GM23248 (cell line): ENCODE measurements around the gene BRME1. TPM values are rescaled to one million over a fixed set of nuclear protein-coding genes. Genes with fewer than 3 reads are reported as not detected.

Source experiments
- DNase-seq: peaks from one replicate; pipeline ENCODE4 v3.0.0-alpha.2; 2015
- H2AFZ ChIP-seq: fragments of 200-600 bp; sonication (generic); 2 replicates; pipeline ENCODE4 v1.6.1; 2016; ENCODE audit warnings: antibody characterized with exemption
- H3F3A ChIP-seq: fragments of 200-600 bp; sonication (generic); 2 replicates; pipeline ENCODE4 v1.6.1; 2016; ENCODE audit warnings: mild to moderate bottlenecking, antibody characterized with exemption, mixed run types; ENCODE audit not compliant: insufficient read depth
- H3K27ac ChIP-seq: fragments of 200-600 bp; sonication (generic); 2 replicates; pipeline ENCODE4 v1.5.1; 2016; ENCODE audit warnings: mild to moderate bottlenecking
- H3K27me3 ChIP-seq: fragments of 200-600 bp; sonication (generic); replicated peaks from 2 replicates; pipeline ENCODE4 v1.6.1; 2016; ENCODE audit warnings: mild to moderate bottlenecking; ENCODE audit not compliant: insufficient read depth
- H3K36me3 ChIP-seq: fragments of 200-600 bp; sonication (generic); 2 replicates; pipeline ENCODE4 v1.6.1; 2016; ENCODE audit warnings: low read depth, mild to moderate bottlenecking
- H3K4me1 ChIP-seq: fragments of 200-600 bp; sonication (generic); 2 replicates; pipeline ENCODE4 v1.6.1; 2016; ENCODE audit warnings: mild to moderate bottlenecking; ENCODE audit not compliant: insufficient read depth
- H3K4me2 ChIP-seq: fragments of 200-600 bp; sonication (generic); one replicate; pipeline ENCODE4 v1.6.1; 2016; ENCODE audit warnings: mild to moderate bottlenecking; ENCODE audit not compliant: unreplicated experiment
- H3K4me3 ChIP-seq: fragments of 200-600 bp; sonication (generic); 2 replicates; pipeline ENCODE4 v1.5.1; 2016; ENCODE audit warnings: mild to moderate bottlenecking
- H3K79me2 ChIP-seq: fragments of 200-600 bp; sonication (generic); 2 replicates; pipeline ENCODE4 v1.6.1; 2016; ENCODE audit warnings: mild to moderate bottlenecking; ENCODE audit not compliant: insufficient read depth
- H3K9ac ChIP-seq: fragments of 200-600 bp; sonication (generic); 2 replicates; pipeline ENCODE4 v1.6.1; 2016; ENCODE audit warnings: mild to moderate bottlenecking
- H3K9me2 ChIP-seq: fragments of 200-600 bp; sonication (generic); 2 replicates; pipeline ENCODE4 v1.6.1; 2016; ENCODE audit warnings: mixed run types, mild to moderate bottlenecking, moderate library complexity; ENCODE audit not compliant: insufficient read depth
- H3K9me3 ChIP-seq: fragments of 200-600 bp; sonication (generic); one replicate; pipeline ENCODE4 v1.6.1; 2017; ENCODE audit warnings: low read depth
- H4K20me1 ChIP-seq: fragments of 200-600 bp; sonication (generic); 2 replicates; pipeline ENCODE4 v1.6.0; 2016; ENCODE audit not compliant: insufficient read depth
- EZH2 ChIP-seq: fragments of 200-600 bp; sonication (generic); IDR thresholded peaks from 2 replicates; pipeline ENCODE4 v1.6.1; 2018; ENCODE audit warnings: antibody characterized with exemption, mild to moderate bottlenecking; ENCODE audit not compliant: insufficient read depth, poor library complexity, severe bottlenecking
- EZH2phosphoT487 ChIP-seq: fragments of 200-600 bp; sonication (generic); IDR thresholded peaks from 2 replicates; pipeline ENCODE4 v1.6.1; 2018; ENCODE audit warnings: antibody characterized with exemption, moderate library complexity, mild to moderate bottlenecking, low read depth; ENCODE audit not compliant: insufficient read depth
- WGBS, 2 experiments: methylation state at CpG; one replicate each; pipeline ENCODE4 v1.1.6; 2015 to 2017; ENCODE audit warnings: low lambda C conversion rate in 2 of 2, low coverage in 1 of 2; ENCODE audit errors: missing lambda C conversion rate in 2 of 2; 5-methylcytosine and 5-hydroxymethylcytosine counted together
- in situ Hi-C: fragments of 300-500 bp; cut with MboI; formaldehyde crosslinking; loops from 2 replicates; pipeline ENCODE4 v1.15.0; 2020
- polyA plus RNA-seq: library from polyadenylated mRNA; unstranded; fragments of >200 nt; fragmentation: Nextera tagmentation; extraction: Ambion mirVana; gene quantifications from 2 replicates; pipeline ENCODE4 v1.2.1, GENCODE V29; 2016
- total RNA-seq: library from RNA; depleted of rRNA; stranded (reverse); fragments of >200 nt; shearing (Covaris generic); gene quantifications from 2 replicates; pipeline ENCODE4 v1.2.3, GENCODE V29; 2014

Gene BRME1
- total and polyA plus RNA-seq, 2 experiments from 2014 or later = 0.11 to 0.63 TPM

DNA sequence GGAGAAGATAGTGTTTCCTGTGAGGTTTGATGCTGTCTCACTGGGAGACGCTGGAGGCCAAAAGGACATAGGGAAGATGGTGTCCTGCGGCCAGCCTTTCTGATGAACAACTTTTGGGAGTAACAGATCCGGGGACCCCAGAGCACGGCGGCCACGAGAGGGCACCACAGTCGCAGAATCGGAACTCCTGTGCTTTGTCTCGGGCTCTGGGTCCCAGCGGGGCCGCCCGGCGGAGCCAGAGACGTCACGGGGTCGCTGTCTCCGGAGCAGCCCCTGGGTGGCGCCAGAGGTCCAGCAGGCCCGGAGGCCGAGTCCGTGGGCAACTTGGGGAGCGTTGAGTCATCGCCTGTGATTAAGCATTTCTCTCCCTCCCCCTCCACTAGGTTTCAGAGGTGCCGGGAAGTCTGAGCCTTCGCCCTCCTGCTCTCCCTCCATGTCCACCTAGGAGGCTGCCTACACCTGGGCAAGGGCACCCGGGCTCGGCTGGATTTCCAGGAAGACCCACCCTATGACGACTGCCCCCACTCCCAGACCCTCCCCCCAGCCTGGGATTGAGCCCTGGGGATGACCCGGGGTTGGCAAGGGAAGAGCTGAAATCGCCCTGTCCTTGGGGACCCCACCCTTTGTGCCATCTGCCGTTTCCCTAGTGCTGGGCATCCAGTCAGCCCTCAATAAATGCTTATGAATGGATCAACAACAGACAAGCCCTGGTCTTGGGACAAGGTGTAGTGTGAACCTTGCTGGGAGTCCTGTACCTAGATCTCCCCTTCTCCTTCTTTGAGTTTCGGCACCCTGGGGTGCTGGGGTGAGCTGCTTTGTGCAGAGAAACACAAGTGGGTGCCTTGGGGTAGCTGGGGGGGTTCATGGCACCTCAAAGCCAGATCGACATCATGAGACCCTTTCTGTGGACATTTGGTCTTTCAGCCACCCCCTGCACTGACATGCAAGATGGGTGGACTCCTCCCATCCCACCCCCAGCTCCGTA, 25.6 kb downstream of the BRME1 start:
- Histone ChIP-seq H3K79me2 (no peaks in the 10 kb centered on the region), H2AFZ (peak overlapping the region; percentile 80), H3K4me2 (peak overlapping the region; percentile 80), H3K27me3 (no peaks in the 10 kb centered on the region), H3K4me1 (peaks cover 21% of the 10 kb centered on the region), H3K9me2 (no peaks in the 10 kb centered on the region), H3K9me3 (no peaks in the 10 kb centered on the region), H3K4me3 (peak overlapping the region; percentile 56), H3F3A (no peaks in the 10 kb centered on the region), H3K9ac (peak overlapping the region; percentile 79), H4K20me1 (no peaks in the 10 kb centered on the region), H3K27ac (peak overlapping the region; percentile 82), H3K36me3 (no peaks in the 10 kb centered on the region)
- TF ChIP-seq EZH2 = no peak
- TF ChIP-seq EZH2phosphoT487 = no peak
- 6 to 7% methylated on average over 31 to 32 of the region's 34 CpGs for WGBS, 2 experiments
- in situ Hi-C loops = loop anchor here (10.0 to 25.0 kb wide), 3 partner anchors 164 to 457 kb away; partner anchors contain the start of gene MISP3
- DNase-seq = peak; percentile 100

DNA sequence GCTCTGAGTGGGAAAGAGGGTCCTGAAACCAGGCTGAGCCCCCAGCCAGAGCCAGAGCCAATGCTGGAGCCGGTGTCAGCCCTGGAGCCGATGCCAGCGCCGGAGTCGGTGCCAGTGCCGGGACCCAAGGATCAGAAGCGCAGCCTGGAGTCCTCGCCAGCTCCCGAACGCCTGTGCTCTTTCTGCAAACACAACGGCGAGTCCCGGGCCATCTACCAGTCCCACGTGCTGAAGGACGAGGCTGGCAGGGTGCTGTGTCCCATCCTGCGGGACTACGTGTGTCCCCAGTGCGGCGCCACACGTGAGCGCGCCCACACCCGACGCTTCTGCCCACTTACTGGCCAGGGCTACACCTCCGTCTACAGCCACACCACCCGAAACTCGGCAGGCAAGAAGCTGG, 28.6 kb downstream of the BRME1 start:
- Histone ChIP-seq H3K27me3 (no peaks in the 10 kb centered on the region), H3K4me2 (no peak overlapping the region), H3K36me3 (no peaks in the 10 kb centered on the region), H3K9me3 (no peaks in the 10 kb centered on the region), H3F3A (no peaks in the 10 kb centered on the region), H3K4me1 (peaks cover 20% of the 10 kb centered on the region), H3K9ac (no peak overlapping the region), H3K9me2 (no peaks in the 10 kb centered on the region), H2AFZ (no peak overlapping the region), H3K79me2 (no peaks in the 10 kb centered on the region), H3K27ac (no peak overlapping the region), H3K4me3 (no peak overlapping the region), H4K20me1 (no peaks in the 10 kb centered on the region)
- in situ Hi-C loops = loop anchor here (25.0 kb wide), 1 partner anchor 460 kb away; no protein-coding TSS in a partner anchor
- no peak for TF ChIP-seq EZH2phosphoT487
- no peak for TF ChIP-seq EZH2
- DNase-seq = no peak
- 82 to 87% methylated on average over 24 to 27 of the region's 27 CpGs for WGBS, 2 experiments

DNA sequence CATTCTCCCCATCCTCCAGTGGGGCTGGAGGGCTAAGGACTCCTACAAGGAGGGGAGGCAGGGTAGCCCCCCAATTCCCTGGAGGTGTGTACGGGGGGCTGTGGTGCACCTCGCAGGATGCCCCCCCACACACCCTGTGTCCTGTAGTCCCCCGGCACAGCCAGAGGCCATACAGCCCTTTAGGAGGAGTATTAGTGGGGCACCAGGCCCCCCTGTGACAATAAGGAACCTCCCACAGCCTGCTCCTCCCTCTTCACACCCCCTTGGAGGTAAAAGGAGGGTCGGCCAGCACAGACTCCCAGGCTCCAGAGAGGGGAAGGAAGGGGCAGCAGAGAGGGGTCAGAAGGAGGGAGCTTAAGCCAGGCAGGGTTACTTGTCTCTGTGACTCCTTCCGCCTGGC, 29.1 kb downstream of the BRME1 start, which contains the start of gene NANOS3:
TSS of gene NANOS3 (plus strand) at position 301 of the 400 bp plus-strand sequence. CDS start 115 bp downstream, outside the sequence.
- Histone ChIP-seq H3K4me3 (no peak within 1 kb of the TSS), H3K4me1 (peaks cover 16% of the 10 kb centered on the region), H3K27me3 (no peaks in the 10 kb centered on the region), H3K36me3 (no peaks in the 10 kb centered on the region), H2AFZ (no peak within 1 kb of the TSS), H3F3A (no peaks in the 10 kb centered on the region), H4K20me1 (no peaks in the 10 kb centered on the region), H3K9ac (no peak within 1 kb of the TSS), H3K27ac (no peak within 1 kb of the TSS), H3K4me2 (no peak within 1 kb of the TSS), H3K9me3 (no peaks in the 10 kb centered on the region), H3K79me2 (no peaks in the 10 kb centered on the region), H3K9me2 (no peaks in the 10 kb centered on the region)
- 60 to 71% methylated on average over 5 of the region's 5 CpGs for WGBS, 2 experiments
- DNase-seq = no peak
- no peak for TF ChIP-seq EZH2phosphoT487
- TF ChIP-seq EZH2 = no peak
- in situ Hi-C loops = loop anchor here (25.0 kb wide), 1 partner anchor 460 kb away; no protein-coding TSS in a partner anchor

DNA sequence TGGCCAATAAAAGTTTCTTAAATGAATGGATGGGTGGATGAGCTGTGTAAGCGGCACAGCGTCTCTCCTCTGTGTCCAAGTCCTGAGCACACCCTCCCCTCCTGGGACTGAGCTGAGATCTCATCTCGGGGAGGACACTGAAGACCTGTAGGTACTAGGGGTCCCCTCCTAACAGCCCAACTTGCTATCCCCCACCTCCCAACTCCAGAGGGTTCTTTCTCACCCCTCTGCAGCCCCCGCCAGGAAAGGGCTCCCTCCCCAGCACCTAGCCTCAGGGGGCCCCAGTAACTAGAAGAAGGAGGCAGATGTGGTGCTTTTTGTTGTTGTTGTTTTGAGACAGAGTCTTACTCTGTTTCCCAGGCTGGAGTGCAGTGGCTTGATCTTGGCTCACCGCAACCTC, 30.1 kb downstream of the BRME1 start:
- Histone ChIP-seq H3K36me3 (no peaks in the 10 kb centered on the region), H3K9me3 (no peaks in the 10 kb centered on the region), H4K20me1 (no peaks in the 10 kb centered on the region), H3K79me2 (no peaks in the 10 kb centered on the region), H3K9me2 (no peaks in the 10 kb centered on the region), H3F3A (no peaks in the 10 kb centered on the region), H3K27ac (no peak overlapping the region), H3K4me3 (no peak overlapping the region), H3K9ac (no peak overlapping the region), H3K4me2 (no peak overlapping the region), H3K27me3 (no peaks in the 10 kb centered on the region), H3K4me1 (peaks cover 6% of the 10 kb centered on the region), H2AFZ (no peak overlapping the region)
- TF ChIP-seq EZH2 = no peak
- TF ChIP-seq EZH2phosphoT487 = no peak
- DNase-seq = no peak
- 90 to 94% methylated on average over 5 of the region's 5 CpGs for WGBS, 2 experiments
- in situ Hi-C loops = loop anchor here (25.0 kb wide), 1 partner anchor 461 kb away; no protein-coding TSS in a partner anchor
